ENCODE data around the gene KRTAP9-3.
"Not testable (repeated sequence)": the region's sequence is repeated elsewhere in the genome, so short reads cannot be mapped to it uniquely, and the experiment has no call there.

Gene KRTAP9-3

GRCh38 chr17:41251261-41251660 lies 19.0 kb downstream of the KRTAP9-3 start:
- no peak for DNase-seq

GRCh38 chr17:41254861-41255260 lies 22.6 kb downstream of the KRTAP9-3 start:
- no peak for DNase-seq

- not testable (repeated sequence) for DNase-seq
These were observed 23.4 kb downstream of the KRTAP9-3 start, which contains the start of gene KRTAP9-9 for GRCh38 chr17:41255381-41256290. Gene KRTAP9-9, plus strand, starts transcription at chr17:41255384.

- no peak for DNase-seq
These were observed 24.0 kb downstream of the KRTAP9-3 start for GRCh38 chr17:41256291-41256685.

GRCh38 chr17:41258406-41258805 lies 26.2 kb downstream of the KRTAP9-3 start:
- no peak for DNase-seq

- no peak for DNase-seq
These were observed 31.0 kb downstream of the KRTAP9-3 start for GRCh38 chr17:41263212-41263611.

- no peak for DNase-seq
These were observed 32.4 kb downstream of the KRTAP9-3 start for GRCh38 chr17:41264599-41264998.

- no peak for DNase-seq
These were observed 32.8 kb downstream of the KRTAP9-3 start, which contains the start of gene KRTAP9-6 for GRCh38 chr17:41265078-41265477. Gene KRTAP9-6, plus strand, starts transcription at chr17:41265378. Its CDS starts 0 bp downstream, at chr17:41265378.

GRCh38 chr17:41267711-41268110 lies 35.5 kb downstream of the KRTAP9-3 start:
- no peak for DNase-seq

GRCh38 chr17:41271323-41271722 lies 39.1 kb downstream of the KRTAP9-3 start:
- not testable (repeated sequence) for DNase-seq

GRCh38 chr17:41271858-41272257 lies 39.6 kb downstream of the KRTAP9-3 start:
- DNase-seq, result no peak

GRCh38 chr17:41275648-41276190 lies 43.5 kb downstream of the KRTAP9-3 start, which contains the start of gene KRTAP9-7:
Gene KRTAP9-7, plus strand, starts transcription at chr17:41275698. Its CDS starts 0 bp downstream, at chr17:41275698.
- not testable (repeated sequence) for DNase-seq

- no peak for DNase-seq
These were observed 46.1 kb downstream of the KRTAP9-3 start for GRCh38 chr17:41278176-41278955.
